Activated T-cell treated with anti-CD3 and anti-CD28 coated beads for 24 hours (primary cell): ENCODE data around the gene PTPN1.
"Not testable (repeated sequence)": the region's sequence is repeated elsewhere in the genome, so short reads cannot be mapped to it uniquely, and the experiment has no call there.

Experiments
- DNase-seq: peaks from one replicate; pipeline ENCODE4 v3.0.0-alpha.2; 2020; ENCODE audit warnings: low read depth

The PTPN1 gene

DNA sequence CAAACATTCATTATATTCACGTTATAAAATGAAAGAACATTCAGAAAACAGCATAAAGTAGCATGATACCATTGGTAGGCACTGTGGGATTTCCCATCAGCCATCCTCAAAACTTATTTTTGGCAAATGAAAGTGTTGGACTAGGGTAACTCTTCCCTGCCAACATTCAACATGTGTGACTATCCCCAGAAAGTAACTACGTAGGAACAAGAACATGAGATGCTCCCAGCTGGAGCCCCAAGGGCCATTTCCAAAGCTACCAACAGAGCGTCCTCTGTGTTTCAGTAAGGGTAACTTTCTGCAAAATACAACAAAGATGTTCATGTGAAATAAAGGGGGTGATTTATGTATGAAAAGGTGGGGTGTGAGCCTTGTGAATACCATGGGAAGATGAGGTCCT lies 28.4 kb upstream of the PTPN1 start:
- DNase-seq: no peak

DNA sequence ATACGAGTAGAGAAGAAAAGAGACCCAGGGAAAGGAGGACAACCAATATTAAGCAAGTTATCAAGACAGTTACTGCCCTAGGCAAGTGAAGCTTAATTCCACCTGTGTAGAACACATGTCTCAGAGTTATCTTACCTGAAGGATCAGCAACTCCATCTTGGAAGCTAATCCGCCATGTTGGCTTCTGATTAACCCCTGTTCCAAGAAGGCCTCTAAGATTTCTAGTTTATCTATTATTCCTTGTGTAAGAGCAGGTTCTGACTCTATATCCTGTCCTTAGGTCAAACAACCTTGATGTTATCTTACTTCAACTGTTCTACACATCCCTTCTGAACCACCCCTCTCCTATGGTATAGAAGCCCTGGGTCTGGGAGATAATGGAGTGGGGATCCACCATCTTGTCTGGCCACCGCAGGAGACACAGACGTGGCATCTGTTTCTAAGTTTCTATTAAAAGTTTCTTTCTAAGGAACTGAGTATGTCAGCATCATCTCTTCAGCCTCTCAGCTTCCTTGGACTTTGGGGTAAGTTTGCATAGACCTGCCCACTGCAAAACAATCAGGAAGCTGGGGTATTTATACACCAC lies 27.7 kb upstream of the PTPN1 start:
- no peak for DNase-seq

DNA sequence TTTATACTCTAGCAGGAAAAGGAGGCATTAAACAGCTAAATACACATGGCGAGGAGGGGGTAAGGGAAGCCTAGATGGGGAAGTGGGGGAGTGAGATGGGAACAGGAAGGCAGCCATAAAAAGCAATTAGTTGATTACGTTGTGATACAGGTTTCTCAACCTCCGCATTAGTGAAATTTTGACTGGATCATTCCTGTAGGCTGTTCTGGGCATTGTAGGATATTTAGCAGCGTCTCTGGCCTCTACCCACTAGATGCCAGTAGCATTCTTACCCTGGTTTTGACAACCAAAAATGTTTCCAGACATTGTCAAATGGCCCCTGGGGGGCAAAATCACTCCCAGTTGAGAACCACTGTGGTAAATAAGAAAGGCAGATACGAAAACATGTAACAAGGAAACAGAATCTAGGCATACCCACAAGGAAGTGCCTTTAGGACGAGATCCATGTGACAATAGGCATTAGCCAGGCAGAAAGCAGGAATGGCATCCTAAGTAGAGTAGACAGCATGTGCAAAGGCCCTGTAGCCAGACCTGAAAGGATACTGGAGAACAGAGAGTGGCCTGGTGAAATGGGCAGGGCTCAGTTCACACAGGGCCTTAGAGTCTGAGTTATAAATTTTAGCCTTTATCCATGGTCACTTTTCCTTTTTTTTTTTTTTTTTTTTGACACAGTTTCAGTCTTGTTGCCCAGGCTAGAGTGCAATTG lies 25.8 kb upstream of the PTPN1 start:
- DNase-seq: no peak

DNA sequence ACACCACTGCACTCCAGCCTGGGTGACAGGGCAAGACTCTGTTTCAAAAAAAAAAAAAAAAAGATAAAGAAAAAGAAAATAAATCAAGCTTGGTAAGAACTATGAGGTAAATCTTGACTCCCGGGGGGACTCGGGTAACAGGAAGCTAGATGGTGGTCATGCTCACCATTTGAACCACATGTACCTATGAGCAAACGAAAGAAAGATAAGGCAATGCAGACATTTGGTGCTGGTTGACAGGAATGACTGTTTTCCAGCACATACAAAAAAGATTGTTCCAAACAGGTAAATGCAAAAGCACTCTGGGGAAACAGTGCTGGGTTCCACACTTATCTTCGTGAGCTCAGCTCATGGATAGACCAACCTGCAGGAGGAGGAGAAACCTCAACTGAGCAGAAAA lies 22.8 kb upstream of the PTPN1 start:
- no peak for DNase-seq

DNA sequence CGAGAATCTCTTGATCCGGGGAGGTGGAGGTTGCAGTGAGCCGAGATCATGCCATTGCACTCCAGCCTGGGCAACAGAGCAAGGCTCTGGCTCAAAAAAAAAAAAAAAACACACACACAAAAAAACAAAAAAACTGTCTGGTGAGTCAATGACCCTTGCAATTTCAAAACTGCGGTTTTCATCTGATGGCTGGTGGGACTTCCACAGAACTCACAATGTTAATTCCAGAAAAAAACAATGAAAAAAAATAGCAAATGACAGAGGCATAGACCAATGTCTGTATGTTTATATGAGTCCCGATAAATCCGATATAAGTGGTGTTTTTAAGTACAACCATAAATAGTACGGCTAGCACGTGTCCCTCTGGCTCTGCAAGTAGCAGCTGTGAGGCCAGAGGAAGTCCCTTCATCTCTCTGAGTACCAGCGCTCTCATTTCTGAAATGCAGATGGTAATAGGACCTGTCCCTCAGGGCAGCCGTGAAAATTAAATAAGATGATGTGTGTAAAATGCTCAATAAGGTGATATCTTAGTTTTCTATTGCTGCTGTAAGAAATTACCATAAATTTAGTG lies 21.9 kb upstream of the PTPN1 start:
- DNase-seq: no peak

DNA sequence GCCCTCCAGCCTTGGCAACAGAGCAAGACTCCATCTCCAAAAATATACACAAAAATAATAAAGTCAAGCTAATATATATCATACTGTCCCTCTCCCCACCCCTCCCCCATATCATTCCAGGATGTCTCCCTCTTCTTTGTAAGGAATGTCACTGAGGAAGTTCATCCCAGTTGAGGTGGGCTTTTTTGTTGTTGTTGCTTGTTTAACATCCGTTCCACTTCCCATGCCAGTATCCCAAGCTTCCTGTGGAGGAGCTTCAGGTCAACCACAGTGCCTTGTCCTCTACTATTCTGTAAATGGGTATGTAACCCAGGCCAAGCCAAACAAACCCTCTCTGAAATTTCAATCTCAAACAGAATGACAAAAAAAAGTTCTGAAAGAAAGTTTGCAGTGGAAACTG lies 19.0 kb upstream of the PTPN1 start:
- no peak for DNase-seq

DNA sequence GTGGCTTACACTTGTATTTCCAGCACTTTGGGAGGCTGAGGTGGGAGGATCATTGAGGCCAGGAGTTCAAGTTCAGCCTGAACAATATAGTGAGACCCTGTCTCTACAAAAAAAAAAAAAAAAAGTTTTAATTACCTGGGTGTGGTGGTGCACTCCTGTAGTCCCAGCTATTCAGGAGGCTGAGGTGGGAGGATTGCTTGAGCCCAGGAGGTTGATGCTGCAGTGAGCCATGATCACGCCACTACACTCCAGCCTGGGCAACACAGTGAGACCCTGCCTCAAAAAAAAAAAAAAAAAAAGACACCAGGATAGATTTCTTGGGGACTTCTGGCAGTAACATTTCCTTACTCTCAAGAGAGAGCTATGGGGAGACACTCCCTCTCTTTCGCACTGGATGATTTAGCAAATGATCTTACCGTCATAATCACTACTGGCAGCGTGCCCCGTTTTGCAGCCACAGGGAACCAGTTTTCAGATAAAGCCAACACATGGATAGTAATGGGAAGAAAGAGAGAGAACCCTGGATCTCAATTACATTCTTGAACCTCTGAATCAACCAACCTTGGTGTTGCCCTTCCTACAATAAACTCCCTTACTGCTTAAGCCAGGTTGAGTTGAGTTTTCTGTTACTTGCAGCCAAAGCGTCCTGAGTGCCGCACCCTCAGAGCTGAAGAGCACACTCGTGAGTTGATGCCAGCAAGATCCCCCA lies 18.1 kb upstream of the PTPN1 start:
- DNase-seq: no peak

DNA sequence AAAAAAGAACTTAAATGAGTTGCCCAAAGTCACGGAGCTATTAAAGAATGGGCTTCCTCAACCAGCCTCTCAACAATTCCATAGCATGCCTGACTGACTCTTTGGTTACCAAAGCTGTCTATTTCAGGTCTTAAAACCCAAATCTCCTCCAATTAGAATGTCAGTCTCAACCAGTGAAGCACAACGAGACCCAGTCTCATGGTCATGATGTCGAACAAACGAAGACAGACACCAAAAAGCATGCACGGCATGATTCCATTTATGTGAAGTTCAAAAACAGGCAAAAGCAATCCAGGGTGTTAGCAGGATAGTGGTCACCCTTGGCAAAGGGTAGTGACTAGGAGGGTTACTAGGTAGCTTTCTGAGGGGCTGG lies 16.3 kb upstream of the PTPN1 start:
- no peak for DNase-seq

DNA sequence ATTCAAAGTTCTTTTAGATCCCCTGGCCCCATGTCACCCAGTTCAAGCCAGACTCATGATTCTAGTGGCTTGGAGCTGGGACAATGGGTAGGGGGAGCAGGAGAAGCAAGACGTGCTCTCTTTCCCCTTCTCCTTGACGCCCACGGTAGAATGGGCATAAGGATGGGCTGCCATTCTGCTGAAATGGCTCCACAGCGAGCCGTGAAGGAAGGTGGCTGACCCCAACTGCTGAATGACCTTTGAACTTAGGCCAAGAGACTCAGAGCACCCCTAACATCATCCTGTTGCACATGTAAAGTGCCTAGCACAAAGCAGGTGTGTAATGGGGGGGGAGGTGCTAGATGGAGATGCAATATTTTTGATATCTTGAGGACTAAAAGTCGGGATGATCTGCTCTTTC lies 15.8 kb upstream of the PTPN1 start:
- no peak for DNase-seq

DNA sequence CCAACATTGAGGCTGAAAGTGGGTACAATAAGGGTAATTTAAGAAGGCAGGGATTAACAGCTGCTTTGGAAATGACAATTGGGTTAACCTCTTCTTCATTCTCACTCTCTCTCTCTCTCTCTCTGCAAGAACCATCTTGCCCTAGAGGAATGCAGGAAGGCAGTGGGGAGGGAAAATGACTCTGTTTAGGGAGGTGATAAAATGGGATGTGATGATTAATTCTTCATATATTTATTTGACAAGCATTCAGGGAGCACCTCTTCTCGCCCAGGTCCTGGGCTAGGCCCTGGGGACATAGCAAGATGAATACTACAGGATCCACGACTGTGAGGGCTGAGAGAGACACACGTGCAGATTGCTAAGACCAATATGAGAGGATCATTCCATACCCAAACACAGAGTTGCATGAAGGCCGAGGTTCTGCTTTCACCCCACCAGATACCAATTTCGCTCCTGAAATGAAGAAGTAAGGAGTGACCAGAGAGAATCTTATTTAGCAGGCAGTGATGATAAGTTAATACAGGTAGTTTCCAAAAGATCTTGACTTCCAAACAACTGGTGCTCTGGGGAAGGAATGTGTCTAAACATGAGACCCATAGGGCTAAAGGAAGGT lies 13.3 kb upstream of the PTPN1 start:
- no peak for DNase-seq

DNA sequence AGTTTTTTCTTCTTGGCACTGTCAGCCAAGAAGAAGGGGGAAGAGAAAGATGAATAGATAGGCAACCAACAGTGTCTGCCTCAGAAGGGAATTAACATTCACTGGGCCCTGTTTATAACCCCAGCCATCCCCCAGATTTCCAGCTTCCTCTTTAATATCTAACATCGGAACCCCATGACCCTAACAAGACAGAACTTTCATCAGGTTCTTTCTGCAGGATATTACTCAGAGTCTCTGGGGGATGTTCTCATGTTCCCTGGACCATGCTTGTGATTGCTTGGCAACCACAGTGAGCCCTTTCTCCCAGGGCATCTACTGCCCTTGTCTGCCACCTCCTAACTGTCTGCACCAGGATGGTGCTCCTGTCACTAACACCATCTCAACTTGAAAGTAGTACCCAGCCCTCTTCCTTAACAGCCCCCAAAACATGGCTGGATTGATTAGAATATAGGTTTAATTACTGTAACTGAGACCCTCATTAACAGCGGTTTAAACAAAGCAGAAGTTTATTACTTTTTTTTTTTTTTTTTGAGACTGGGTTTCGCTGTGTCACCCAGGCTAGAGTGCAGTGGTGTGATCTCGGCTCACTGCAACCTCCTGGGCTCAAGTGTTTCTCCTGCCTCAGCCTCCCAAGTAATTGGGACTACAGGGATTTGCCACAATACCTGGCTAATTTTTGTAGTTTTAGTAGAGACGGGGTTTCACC lies 12.0 kb upstream of the PTPN1 start:
- no peak for DNase-seq

DNA sequence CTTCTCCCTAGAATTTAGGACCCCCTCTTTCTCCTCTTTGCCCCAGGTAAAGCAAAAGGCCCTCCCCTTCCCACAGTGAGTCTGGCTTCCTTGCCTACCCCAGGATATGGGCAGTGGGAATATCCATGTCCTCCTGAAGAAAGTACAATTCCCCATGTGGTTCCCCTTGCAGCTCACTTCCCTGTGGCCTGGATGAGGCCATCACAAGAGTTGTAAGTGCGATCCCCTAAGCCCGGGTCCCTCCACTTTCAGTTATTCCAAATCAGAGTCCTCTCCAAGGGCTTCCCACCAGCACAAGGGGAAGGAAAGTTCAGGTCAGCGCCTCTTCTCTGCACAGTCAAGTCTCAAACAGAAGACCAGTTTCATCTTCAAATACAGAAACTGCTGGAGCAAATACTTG lies 10.2 kb upstream of the PTPN1 start:
- no peak for DNase-seq

DNA sequence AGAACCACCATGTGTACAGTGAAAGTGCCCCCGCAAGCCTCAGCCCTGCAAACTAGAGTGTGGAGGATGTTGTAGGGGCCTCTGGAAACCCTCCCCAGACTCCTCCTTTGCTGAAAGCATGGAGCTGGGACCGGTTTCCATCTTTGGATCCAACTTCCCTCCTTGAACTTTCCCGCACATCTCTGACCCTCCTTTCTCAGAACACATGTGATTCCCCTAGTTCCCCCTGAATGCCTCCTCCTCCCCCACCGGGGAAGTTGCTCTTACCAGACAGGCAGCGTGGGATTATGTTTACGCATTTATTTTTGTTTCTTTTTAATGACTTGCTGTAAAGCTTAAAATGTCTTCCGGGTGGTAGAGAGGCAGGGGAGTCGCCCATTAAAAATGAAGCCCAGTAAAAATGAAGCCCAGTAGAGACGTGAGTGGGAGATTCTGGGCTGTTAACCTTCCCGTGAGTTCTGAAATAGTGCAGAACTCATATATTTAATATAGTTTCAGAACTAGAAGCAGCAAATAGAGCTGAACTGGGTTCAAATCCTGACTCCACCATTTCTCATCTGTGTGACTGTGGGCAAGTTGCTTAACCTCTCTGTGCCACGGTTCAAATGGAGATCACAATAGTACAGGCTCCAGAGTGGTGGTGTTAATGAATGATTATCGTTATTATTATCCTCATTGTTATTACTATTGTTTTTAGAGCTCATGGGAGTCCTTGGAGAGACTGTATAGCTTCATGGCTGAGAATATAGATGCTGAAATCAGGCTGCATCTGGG lies 8.0 kb upstream of the PTPN1 start:
- no peak for DNase-seq

DNA sequence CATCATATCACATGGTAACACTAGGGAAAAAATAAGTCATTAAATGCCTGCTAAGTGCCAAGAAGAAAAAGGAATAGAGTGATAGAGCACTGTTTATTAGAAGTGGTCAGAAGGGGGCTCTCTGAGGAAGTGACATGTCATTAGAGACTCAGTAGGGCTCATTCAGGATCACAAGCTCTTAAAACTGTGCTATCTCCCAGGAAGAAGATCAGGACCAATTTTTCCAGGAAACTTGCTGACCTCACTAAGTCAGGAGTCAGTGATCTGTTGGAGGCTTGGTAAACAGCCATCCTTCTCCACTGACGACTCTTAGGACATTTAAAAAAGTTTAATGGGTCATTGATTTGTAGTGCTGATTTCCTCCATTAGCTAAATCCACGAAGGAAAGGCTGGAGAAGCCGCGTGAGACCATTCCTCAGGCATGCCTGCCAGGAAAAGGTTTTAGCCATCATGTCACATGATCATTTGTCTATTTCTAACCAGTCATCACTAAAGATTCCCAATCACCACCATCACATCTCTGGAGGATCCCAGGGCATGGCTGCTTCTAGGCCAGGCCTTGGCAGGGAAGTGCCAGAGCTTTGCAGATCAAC lies 5.9 kb upstream of the PTPN1 start:
- DNase-seq: no peak

DNA sequence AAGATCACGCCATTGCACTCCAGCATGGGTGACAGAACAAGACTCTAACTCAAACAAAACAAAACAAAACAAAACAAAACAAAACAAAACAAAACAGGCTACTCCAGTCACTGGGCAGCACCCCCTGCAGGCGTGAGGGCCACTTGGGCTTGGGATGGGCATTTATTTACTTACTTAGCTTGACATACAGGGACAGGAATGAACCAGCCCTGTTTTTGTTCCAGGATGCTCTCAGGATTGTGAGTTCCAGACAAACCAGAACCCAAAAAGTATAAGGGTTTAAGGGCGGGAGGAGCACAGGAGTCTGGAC lies 4.0 kb upstream of the PTPN1 start:
- no peak for DNase-seq

DNA sequence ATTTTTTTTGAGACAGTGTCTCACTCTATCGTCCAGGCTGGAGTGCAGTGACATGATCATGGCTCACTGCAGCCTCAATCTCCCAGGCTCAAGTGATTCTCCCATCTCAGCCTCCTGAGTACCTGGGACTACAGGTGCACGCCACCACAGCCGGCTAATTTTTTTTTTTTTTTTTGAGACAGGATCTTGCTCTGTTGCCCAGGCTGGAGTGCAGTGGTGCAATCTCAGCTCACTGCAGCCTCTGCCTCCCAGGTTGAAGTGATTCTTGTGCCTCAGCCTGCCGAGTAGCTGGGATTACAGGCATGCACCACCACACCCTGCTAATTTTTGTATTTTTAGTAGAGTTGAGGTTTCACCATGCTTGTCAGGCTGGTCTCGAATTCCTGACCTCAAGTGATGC lies 2.4 kb upstream of the PTPN1 start:
- not testable (repeated sequence) for DNase-seq

DNA sequence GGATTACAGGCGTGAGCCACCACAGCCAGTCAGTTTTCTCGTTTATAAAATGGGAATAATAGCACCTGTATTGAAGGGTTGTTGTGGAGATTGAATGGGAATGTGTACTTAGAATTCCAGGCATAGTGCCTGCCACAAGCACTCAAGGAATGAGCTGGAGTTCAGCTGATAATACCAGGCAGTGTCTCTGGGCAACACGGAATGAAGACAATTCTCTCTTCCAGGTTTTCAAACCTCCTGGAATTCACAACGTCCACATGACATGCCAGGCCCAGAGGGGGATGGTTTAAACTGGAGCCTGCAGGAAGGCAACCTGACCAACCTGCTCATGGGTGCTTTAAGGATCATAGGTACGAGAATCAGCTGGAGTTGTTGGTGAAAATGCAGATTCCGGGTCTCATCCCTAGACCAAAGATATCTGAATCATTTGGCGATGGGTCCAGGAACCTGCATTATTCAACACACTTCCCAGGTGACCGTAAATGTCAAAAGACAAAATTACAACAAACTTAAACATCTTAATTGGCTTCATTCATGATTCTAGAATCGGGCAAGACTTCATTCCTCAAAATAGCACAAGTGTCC lies 1.9 kb upstream of the PTPN1 start:
- DNase-seq: no peak

DNA sequence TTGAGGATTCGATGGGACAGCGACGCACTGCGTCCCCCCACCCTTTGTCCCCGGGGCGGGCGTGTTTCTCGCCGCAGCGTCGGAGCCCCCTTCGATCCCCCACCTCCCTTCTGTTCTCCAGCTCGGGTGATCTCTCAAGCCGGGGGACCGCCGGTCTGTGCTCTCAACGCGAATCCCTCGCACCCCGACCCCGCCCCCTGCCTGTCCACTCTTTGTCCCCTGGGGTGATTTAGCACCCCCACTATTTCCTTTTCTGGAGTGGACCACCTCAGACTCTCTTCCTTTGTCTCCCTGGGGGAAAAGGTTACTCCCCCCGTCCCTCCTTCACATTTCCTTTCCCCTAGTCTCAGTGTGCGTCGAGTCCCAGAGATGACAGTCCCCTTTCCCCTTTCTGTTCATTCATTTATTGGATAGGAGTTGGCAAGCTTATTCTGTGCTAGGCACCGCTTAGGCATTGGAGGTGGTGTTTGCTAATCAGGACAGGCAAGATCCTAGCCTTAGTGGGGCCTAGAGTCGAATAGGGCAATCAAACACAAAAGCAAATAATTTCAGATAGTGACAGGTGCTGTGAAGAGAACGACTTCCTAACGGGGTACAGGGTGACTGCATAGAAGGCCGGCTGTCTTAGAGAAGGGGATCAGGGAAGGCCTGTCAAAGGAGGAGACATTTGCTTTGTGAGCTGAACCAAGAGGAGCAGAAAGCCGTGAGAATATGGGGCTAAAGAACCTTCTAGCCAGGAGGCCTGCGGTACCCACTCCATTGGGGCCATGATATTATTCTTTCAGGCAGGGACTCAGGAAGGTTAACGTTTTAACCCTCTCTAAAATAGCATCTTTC lies 741 bp downstream of the PTPN1 start:
- DNase-seq: no peak

DNA sequence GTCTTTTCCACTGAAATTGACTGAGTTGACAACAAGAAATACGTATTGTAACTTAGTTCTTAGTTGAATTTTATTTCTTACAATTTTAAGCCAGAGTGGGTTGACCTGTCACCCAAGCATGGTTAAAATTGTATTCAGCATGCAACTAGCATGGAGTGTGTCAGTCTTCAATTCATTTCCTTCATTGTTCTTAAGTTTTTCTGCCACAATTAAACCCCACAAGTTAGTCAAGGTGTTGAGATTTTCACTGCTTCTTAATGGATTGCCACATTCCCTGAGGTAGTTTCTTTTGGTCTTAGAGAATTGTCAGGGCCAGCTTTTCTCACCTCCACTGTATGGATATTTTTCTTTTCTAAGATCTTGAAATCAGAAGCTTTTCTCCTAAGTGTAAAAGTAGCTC lies 2.1 kb downstream of the PTPN1 start:
- no peak for DNase-seq
